Loucy (cell line): Measurements from ENCODE around the gene PRAC1.

Experiments
- EZH2phosphoT487 ChIP-seq: fragments of 200-600 bp; IDR thresholded peaks from 2 replicates; pipeline ENCODE4 v1.6.1; 2018; ENCODE audit warnings: antibody characterized with exemption, mild to moderate bottlenecking, moderate library complexity, borderline replicate concordance
- TF ChIP-seq, protein P1 (sequence below): fragments of 200-600 bp; sonication (generic); conservative IDR thresholded peaks from 2 replicates; pipeline ENCODE4 v1.5.1; 2014; ENCODE audit warnings: mild to moderate bottlenecking, antibody characterized with exemption, low read length

DNA sequence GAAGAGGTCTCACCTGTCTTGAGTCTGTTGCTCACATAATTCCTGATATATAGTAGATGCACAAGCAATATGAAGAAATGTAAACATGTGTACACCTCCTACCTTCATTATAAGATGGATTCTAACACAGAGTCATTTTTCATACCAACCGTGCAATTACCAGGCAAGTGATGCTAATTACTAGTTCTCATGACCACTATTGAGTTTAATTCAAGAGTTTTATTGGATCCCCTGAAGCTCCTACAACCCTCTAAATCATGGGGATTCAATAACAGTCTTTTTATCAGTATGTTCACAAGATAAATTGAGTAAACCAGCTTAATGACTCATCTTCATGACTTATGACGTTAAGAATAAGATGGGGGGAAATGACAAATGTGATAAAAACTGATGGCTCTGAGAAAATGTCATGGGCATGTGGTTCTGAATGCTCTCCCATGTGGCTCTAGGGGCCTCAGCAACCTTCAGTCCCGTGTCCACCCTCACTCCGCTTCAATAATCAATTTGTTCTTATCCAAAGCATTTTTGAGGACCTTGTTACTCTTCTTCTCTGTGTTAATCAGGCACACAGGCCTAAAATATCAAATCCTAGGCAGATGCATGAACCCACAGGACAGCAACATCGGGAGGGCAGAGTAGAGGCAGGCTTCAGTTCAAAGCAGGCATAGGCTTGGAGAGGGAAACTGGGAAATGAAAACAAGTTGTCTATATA is 42.8 kb downstream of the PRAC1 start:
- TF ChIP-seq, protein P1, sequence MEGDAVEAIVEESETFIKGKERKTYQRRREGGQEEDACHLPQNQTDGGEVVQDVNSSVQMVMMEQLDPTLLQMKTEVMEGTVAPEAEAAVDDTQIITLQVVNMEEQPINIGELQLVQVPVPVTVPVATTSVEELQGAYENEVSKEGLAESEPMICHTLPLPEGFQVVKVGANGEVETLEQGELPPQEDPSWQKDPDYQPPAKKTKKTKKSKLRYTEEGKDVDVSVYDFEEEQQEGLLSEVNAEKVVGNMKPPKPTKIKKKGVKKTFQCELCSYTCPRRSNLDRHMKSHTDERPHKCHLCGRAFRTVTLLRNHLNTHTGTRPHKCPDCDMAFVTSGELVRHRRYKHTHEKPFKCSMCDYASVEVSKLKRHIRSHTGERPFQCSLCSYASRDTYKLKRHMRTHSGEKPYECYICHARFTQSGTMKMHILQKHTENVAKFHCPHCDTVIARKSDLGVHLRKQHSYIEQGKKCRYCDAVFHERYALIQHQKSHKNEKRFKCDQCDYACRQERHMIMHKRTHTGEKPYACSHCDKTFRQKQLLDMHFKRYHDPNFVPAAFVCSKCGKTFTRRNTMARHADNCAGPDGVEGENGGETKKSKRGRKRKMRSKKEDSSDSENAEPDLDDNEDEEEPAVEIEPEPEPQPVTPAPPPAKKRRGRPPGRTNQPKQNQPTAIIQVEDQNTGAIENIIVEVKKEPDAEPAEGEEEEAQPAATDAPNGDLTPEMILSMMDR = no peak
- TF ChIP-seq EZH2phosphoT487 = no peak
